DND-41 (cell line): ENCODE measurements around the gene ULK1.

Source experiments
- ATAC-seq: fragments of 200-7000 bp; cut with Tn5 transposase; 3 replicates; pipeline ENCODE4 v1.9.1; 2021; ENCODE audit warnings: low read depth; ENCODE audit not compliant: insufficient read depth
- DNase-seq: peaks from one replicate; pipeline ENCODE4 v3.0.0-alpha.2; 2020
- H2AFZ ChIP-seq: 2 replicates; pipeline ENCODE4 v1.6.0; 2012; ENCODE audit warnings: low read depth, low read length
- H3K27ac ChIP-seq: 2 replicates; pipeline ENCODE4 v1.5.1; 2012; ENCODE audit warnings: low read length, inconsistent platforms
- H3K27me3 ChIP-seq: fragments of 200-600 bp; sonication (generic); 2 replicates; pipeline ENCODE4 v1.6.0; 2012; ENCODE audit warnings: low read length, mild to moderate bottlenecking, inconsistent platforms; ENCODE audit not compliant: insufficient read depth, poor library complexity
- H3K36me3 ChIP-seq: 2 replicates; pipeline ENCODE4 v1.5.1; 2012; ENCODE audit warnings: low read length, inconsistent platforms; ENCODE audit not compliant: insufficient read depth
- H3K4me1 ChIP-seq: 2 replicates; pipeline ENCODE4 v1.5.1; 2012; ENCODE audit warnings: mild to moderate bottlenecking, low read length; ENCODE audit not compliant: insufficient read depth
- H3K4me2 ChIP-seq: 2 replicates; pipeline ENCODE4 v1.6.0; 2012; ENCODE audit warnings: mild to moderate bottlenecking, moderate library complexity, low read length, inconsistent platforms; ENCODE audit not compliant: insufficient read depth
- H3K4me3 ChIP-seq, 2 experiments: fragments of 200-600 bp in 1 of 2; shearing (Covaris generic) in 1 of 2; 2 replicates each; pipeline ENCODE4 v1.5.1; 2012 to 2016; ENCODE audit warnings: inconsistent platforms in 2 of 2, low read length in 2 of 2, mild to moderate bottlenecking in 2 of 2, low read depth in 1 of 2, moderate library complexity in 1 of 2
- H3K79me2 ChIP-seq: 2 replicates; pipeline ENCODE4 v1.6.0; 2012; ENCODE audit warnings: low read length, inconsistent platforms; ENCODE audit not compliant: insufficient read depth
- H3K9ac ChIP-seq: 2 replicates; pipeline ENCODE4 v1.6.0; 2012; ENCODE audit warnings: low read depth, mild to moderate bottlenecking, inconsistent platforms, low read length, moderate library complexity
- H3K9me3 ChIP-seq: 2 replicates; pipeline ENCODE4 v1.5.1; 2012; ENCODE audit warnings: low read length, moderate library complexity, mild to moderate bottlenecking, inconsistent platforms; ENCODE audit not compliant: insufficient read depth, severe bottlenecking
- H4K20me1 ChIP-seq: 2 replicates; pipeline ENCODE4 v1.6.0; 2012; ENCODE audit warnings: low read length; ENCODE audit not compliant: insufficient read depth
- CTCF ChIP-seq: IDR thresholded peaks from 2 replicates; pipeline ENCODE4 v1.5.1; 2012; ENCODE audit warnings: borderline replicate concordance, low read length, moderate library complexity, mild to moderate bottlenecking; ENCODE audit not compliant: poor library complexity, severe bottlenecking; ENCODE audit errors: extremely low read depth
- EZH2 ChIP-seq: IDR thresholded peaks from 3 replicates; pipeline ENCODE4 v1.6.1; 2012; ENCODE audit warnings: borderline replicate concordance, low read depth, mild to moderate bottlenecking, moderate library complexity, low read length, inconsistent platforms; ENCODE audit not compliant: severe bottlenecking

The ULK1 gene

GRCh38 chr12:131897276-131897675 is 2.9 kb downstream of the ULK1 start:
- TF ChIP-seq EZH2 (no peak), CTCF (no peak)
- Histone ChIP-seq H3K79me2 (peaks cover 70% of the 10 kb centered on the region), H3K4me2 (peak overlapping the region; percentile 87; the same call in 1 of the 2 replicates), H3K27ac (peak overlapping the region; percentile 60), H3K9me3 (no peaks in the 10 kb centered on the region), H3K36me3 (peaks cover 45% of the 10 kb centered on the region), H3K4me1 (peaks cover 34% of the 10 kb centered on the region), H4K20me1 (peaks cover 49% of the 10 kb centered on the region), H2AFZ (no peak overlapping the region), H3K4me3 (peak overlapping the region in 1 of 2 experiments; percentile 13; a peak in 1 of 4 replicates), H3K9ac (peak overlapping the region; percentile 68; the same call in 1 of the 2 replicates), H3K27me3 (no peaks in the 10 kb centered on the region)
- DNase-seq, result no peak
- no peak for ATAC-seq

- no peak for DNase-seq
- H3K27ac ChIP-seq, result peak overlapping the region; percentile 60
Measured at GRCh38 chr12:131897875-131898274, 3.5 kb downstream of the ULK1 start.

DNA sequence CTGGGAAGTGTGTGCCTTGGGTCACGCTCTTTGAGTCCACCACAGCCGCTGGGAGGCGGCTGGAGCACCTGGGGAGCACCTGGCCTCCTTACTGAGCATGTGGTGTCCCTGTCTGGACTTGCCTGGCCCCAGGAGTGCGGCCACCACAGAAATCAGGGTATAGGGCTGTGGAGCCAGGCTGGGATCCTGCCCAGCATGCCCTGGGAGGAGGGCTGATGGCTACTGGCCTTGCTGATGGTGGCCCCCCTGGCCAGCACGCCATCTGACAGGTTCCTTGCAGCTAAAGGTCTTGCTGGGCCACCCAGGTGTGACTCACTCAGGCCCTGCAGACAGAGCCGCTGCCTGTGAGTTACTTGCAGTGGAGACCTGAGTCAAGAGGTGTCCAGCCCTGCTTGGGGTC is 6.0 kb downstream of the ULK1 start:
- DNase-seq (no peak), ATAC-seq (no peak)
- Histone ChIP-seq H3K79me2 (peaks cover 95% of the 10 kb centered on the region), H2AFZ (no peak overlapping the region), H3K4me1 (peaks cover 27% of the 10 kb centered on the region), H3K27ac (no peak overlapping the region), H3K9ac (no peak overlapping the region), H3K4me2 (no peak overlapping the region), H3K27me3 (no peaks in the 10 kb centered on the region), H3K9me3 (no peaks in the 10 kb centered on the region), H3K4me3 (no peak overlapping the region), H3K36me3 (peaks cover 61% of the 10 kb centered on the region), H4K20me1 (peaks cover 77% of the 10 kb centered on the region)
- TF ChIP-seq EZH2 (no peak), CTCF (no peak)

More at GRCh38 chr12:131897875-131898274, 3.5 kb downstream of the ULK1 start:
- Histone ChIP-seq H3K36me3 (peaks cover 45% of the 10 kb centered on the region), H3K9ac (no peak overlapping the region), H3K4me3 (no peak overlapping the region), H4K20me1 (peaks cover 55% of the 10 kb centered on the region), H3K4me2 (0 out of 2 replicates have a peak overlapping the region, but pooled peaks have one; percentile 87), H2AFZ (no peak overlapping the region), H3K79me2 (peaks cover 76% of the 10 kb centered on the region), H3K4me1 (peaks cover 34% of the 10 kb centered on the region), H3K27me3 (no peaks in the 10 kb centered on the region), H3K9me3 (no peaks in the 10 kb centered on the region)
- no peak for ATAC-seq
- no peak for TF ChIP-seq CTCF
- TF ChIP-seq EZH2, result no peak
